Gastrocnemius medialis (tissue), 4 donors: ENCODE data around the gene C1orf210.

Experiments used
- POLR2A ChIP-seq, 2 donors: fragments of 450-650 bp; IDR thresholded peaks; one replicate each; pipeline ENCODE4 v1.6.1; 2017; ENCODE audit warnings: antibody characterized with exemption in 2 of 2, mild to moderate bottlenecking in 2 of 2, moderate library complexity in 2 of 2
- TF ChIP-seq, protein P1 (sequence below), 5 experiments: fragments of 450-650 bp in 3 of 5; fragments of 200-600 bp in 2 of 5; sonication (generic) in 2 of 5; IDR thresholded peaks in 4 of 5; conservative IDR thresholded peaks in 1 of 5; 1 replicate in 4 of 5; 2 replicates in 1 of 5; pipeline ENCODE4 v1.5.1; 2016 to 2019; ENCODE audit warnings: antibody characterized with exemption in 5 of 5, mild to moderate bottlenecking in 3 of 5, moderate library complexity in 3 of 5

- TF ChIP-seq, protein P1, sequence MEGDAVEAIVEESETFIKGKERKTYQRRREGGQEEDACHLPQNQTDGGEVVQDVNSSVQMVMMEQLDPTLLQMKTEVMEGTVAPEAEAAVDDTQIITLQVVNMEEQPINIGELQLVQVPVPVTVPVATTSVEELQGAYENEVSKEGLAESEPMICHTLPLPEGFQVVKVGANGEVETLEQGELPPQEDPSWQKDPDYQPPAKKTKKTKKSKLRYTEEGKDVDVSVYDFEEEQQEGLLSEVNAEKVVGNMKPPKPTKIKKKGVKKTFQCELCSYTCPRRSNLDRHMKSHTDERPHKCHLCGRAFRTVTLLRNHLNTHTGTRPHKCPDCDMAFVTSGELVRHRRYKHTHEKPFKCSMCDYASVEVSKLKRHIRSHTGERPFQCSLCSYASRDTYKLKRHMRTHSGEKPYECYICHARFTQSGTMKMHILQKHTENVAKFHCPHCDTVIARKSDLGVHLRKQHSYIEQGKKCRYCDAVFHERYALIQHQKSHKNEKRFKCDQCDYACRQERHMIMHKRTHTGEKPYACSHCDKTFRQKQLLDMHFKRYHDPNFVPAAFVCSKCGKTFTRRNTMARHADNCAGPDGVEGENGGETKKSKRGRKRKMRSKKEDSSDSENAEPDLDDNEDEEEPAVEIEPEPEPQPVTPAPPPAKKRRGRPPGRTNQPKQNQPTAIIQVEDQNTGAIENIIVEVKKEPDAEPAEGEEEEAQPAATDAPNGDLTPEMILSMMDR (IDR thresholded peaks at IDR 0.05 in 4 of 5, conservative IDR thresholded peaks at IDR 0.05 in 1 of 5): no peak
- no peak for TF ChIP-seq POLR2A (IDR thresholded peaks at IDR 0.05)
Measured at GRCh38 chr1:43285269-43285990, at the start of gene C1orf210.
